H1 (cell line): Measurements from ENCODE around the gene KIF5C. TPM values are rescaled to one million over a fixed set of nuclear protein-coding genes. Genes with fewer than 3 reads are reported as not detected.

Experiments
- CTCF ChIA-PET: fragments of 300-600 bp; sonication (Branson Sonifier 250); formaldehyde crosslinking; loops from one replicate; lab custom pipeline; 2021; ENCODE audit not compliant: partially characterized antibody; lab: Charles Lee
- POLR2A ChIA-PET: fragments of 300-600 bp; sonication (Branson Sonifier 250); formaldehyde crosslinking; loops from one replicate; lab custom pipeline; 2021; ENCODE audit warnings: inconsistent platforms; ENCODE audit not compliant: partially characterized antibody; lab: Charles Lee
- DNase-seq, 2 experiments: peaks; one replicate each; pipeline versions ENCODE4 v3.0.0 to v3.0.0-alpha.2; 2010 to 2022; ENCODE audit warnings: low spot score in 2 of 2, low read depth in 1 of 2, mixed read lengths in 1 of 2
- FAIRE-seq: peaks from 2 replicates; lab custom pipeline; 2011; peaks lifted over from hg19 to GRCh38; lab: Jason Lieb, UNC
- H2AFZ ChIP-seq: 2 replicates; pipeline ENCODE4 v1.8.1; 2012; ENCODE audit warnings: low read length, inconsistent platforms
- H2AK5ac ChIP-seq: 2 replicates; pipeline ENCODE4 v1.6.1; 2013; ENCODE audit warnings: low read depth, low read length
- H2BK120ac ChIP-seq: replicated peaks from 2 replicates; pipeline ENCODE3; 2013; ENCODE audit warnings: low read depth, low read length, inconsistent platforms
- H2BK12ac ChIP-seq: 2 replicates; pipeline ENCODE4 v1.6.1; 2013; ENCODE audit warnings: low read depth, low read length
- H2BK15ac ChIP-seq: 2 replicates; pipeline ENCODE4 v1.6.1; 2013; ENCODE audit warnings: low read length
- H2BK20ac ChIP-seq: 2 replicates; pipeline ENCODE4 v1.6.1; 2013; ENCODE audit warnings: low read length
- H2BK5ac ChIP-seq: 2 replicates; pipeline ENCODE4 v1.6.1; 2013; ENCODE audit warnings: low read depth, low read length
- H3K14ac ChIP-seq: 2 replicates; pipeline ENCODE4 v1.6.1; 2013; ENCODE audit warnings: inconsistent platforms; ENCODE audit not compliant: insufficient read length
- H3K18ac ChIP-seq: 2 replicates; pipeline ENCODE4 v1.6.1; 2013; ENCODE audit warnings: low read length; ENCODE audit errors: extremely low read depth
- H3K23ac ChIP-seq: 2 replicates; pipeline ENCODE4 v1.6.1; 2013; ENCODE audit warnings: inconsistent platforms; ENCODE audit not compliant: insufficient read length
- H3K23me2 ChIP-seq: 2 replicates; pipeline ENCODE4 v1.6.1; 2013; ENCODE audit warnings: low read depth, low read length
- H3K27ac ChIP-seq: 2 replicates; pipeline ENCODE4 v1.6.1; 2011; ENCODE audit warnings: low read depth, low read length, inconsistent platforms
- H3K27me3 ChIP-seq, 4 experiments: replicated peaks in 1 of 4; 1 replicate in 1 of 4; 2 replicates in 3 of 4; pipeline versions ENCODE4 v1.6.1 to v1.8.1; 2011 to 2013; ENCODE audit warnings: low read length in 3 of 4, mild to moderate bottlenecking in 3 of 4, inconsistent platforms in 2 of 4, mixed read lengths in 2 of 4, moderate library complexity in 1 of 4; ENCODE audit not compliant: control insufficient read depth in 3 of 4, insufficient read depth in 3 of 4; ENCODE audit errors: extremely low read depth in 1 of 4
- H3K36me3 ChIP-seq, 4 experiments: 2 replicates each; pipeline versions ENCODE4 v1.6.1 to v1.8.1; 2011 to 2013; ENCODE audit warnings: mild to moderate bottlenecking in 4 of 4, low read length in 3 of 4, moderate library complexity in 2 of 4, control low read depth in 1 of 4, inconsistent platforms in 1 of 4; ENCODE audit not compliant: insufficient read depth in 4 of 4, control insufficient read depth in 2 of 4
- H3K4ac ChIP-seq: replicated peaks from 2 replicates; pipeline ENCODE3; 2013; ENCODE audit warnings: low read length, low read depth, mixed read lengths, inconsistent platforms; ENCODE audit not compliant: insufficient read length
- H3K4me1 ChIP-seq, 4 experiments: replicated peaks in 1 of 4; 1 replicate in 1 of 4; 2 replicates in 3 of 4; pipeline versions ENCODE4 v1.6.1 to v1.8.1; 2011 to 2013; ENCODE audit warnings: low read length in 3 of 4, inconsistent platforms in 2 of 4, mixed read lengths in 1 of 4; ENCODE audit not compliant: insufficient read depth in 4 of 4, control insufficient read depth in 3 of 4
- H3K4me2 ChIP-seq, 2 experiments: 2 replicates each; pipeline versions ENCODE4 v1.6.1 to v1.8.1; 2011 to 2013; ENCODE audit warnings: low read depth in 2 of 2, low read length in 2 of 2, control low read depth in 1 of 2, inconsistent platforms in 1 of 2, mild to moderate bottlenecking in 1 of 2; ENCODE audit not compliant: insufficient read depth in 1 of 2
- H3K4me3 ChIP-seq, 4 experiments: fragments of 200-600, 300-600 bp in 1 of 4; sonication (generic), shearing (Covaris generic), sonication (Bioruptor Twin) in 1 of 4; 2 replicates each; pipeline versions ENCODE4 v1.5.1 to v1.8.1; 2011 to 2016; ENCODE audit warnings: low read length in 4 of 4, low read depth in 3 of 4, control low read depth in 2 of 4, inconsistent platforms in 2 of 4, mild to moderate bottlenecking in 2 of 4, mixed read lengths in 1 of 4, moderate library complexity in 1 of 4; ENCODE audit not compliant: insufficient read depth in 2 of 4; ENCODE audit errors: extremely low read depth in 1 of 4
- H3K56ac ChIP-seq: replicated peaks from 2 replicates; pipeline ENCODE3; 2013; ENCODE audit warnings: low read depth, mild to moderate bottlenecking, mixed read lengths, low read length, inconsistent platforms; ENCODE audit not compliant: insufficient read length
- H3K79me1 ChIP-seq: 2 replicates; pipeline ENCODE4 v1.6.1; 2013; ENCODE audit warnings: low read depth, low read length, control low read depth
- H3K79me2 ChIP-seq, 2 experiments: 2 replicates each; pipeline versions ENCODE4 v1.6.1 to v1.8.1; 2012 to 2013; ENCODE audit warnings: low read length in 2 of 2, mild to moderate bottlenecking in 2 of 2, inconsistent platforms in 1 of 2; ENCODE audit not compliant: insufficient read depth in 2 of 2, control insufficient read depth in 1 of 2
- H3K9ac ChIP-seq, 4 experiments: replicated peaks in 1 of 4; 1 replicate in 1 of 4; 2 replicates in 3 of 4; pipeline versions ENCODE4 v1.6.1 to v1.8.1; 2011 to 2013; ENCODE audit warnings: low read depth in 3 of 4, low read length in 3 of 4, control low read depth in 2 of 4, mild to moderate bottlenecking in 2 of 4, moderate library complexity in 2 of 4, inconsistent platforms in 1 of 4; ENCODE audit errors: extremely low read depth in 1 of 4
- H3K9me3 ChIP-seq, 2 experiments: 2 replicates each; pipeline versions ENCODE4 v1.6.1 to v1.8.1; 2012 to 2013; ENCODE audit warnings: mild to moderate bottlenecking in 2 of 2, moderate library complexity in 2 of 2, control low read depth in 1 of 2, inconsistent platforms in 1 of 2, low read depth in 1 of 2, low read length in 1 of 2, mixed read lengths in 1 of 2; ENCODE audit not compliant: insufficient read depth in 2 of 2
- H4K20me1 ChIP-seq, 2 experiments: replicated peaks in 1 of 2; 2 replicates each; pipeline versions ENCODE3 to v1.8.1; 2011 to 2013; ENCODE audit warnings: inconsistent platforms in 2 of 2, low read length in 2 of 2, mild to moderate bottlenecking in 1 of 2; ENCODE audit not compliant: insufficient read depth in 2 of 2, control insufficient read depth in 1 of 2
- H4K5ac ChIP-seq: 2 replicates; pipeline ENCODE4 v1.6.1; 2013; ENCODE audit warnings: low read length, low read depth, mixed read lengths, inconsistent platforms; ENCODE audit not compliant: insufficient read length
- H4K8ac ChIP-seq: 2 replicates; pipeline ENCODE4 v1.8.0; 2013; ENCODE audit warnings: mild to moderate bottlenecking, moderate library complexity, low read length, inconsistent platforms; ENCODE audit not compliant: insufficient read depth; ENCODE audit errors: extremely low read depth
- H4K91ac ChIP-seq: replicated peaks from 2 replicates; pipeline ENCODE3; 2013; ENCODE audit warnings: low read length, mixed read lengths, inconsistent platforms; ENCODE audit not compliant: insufficient read length
- KDM5A ChIP-seq: fragments of 200-600 bp; IDR thresholded peaks from 2 replicates; pipeline ENCODE4 v1.7.1; 2012; ENCODE audit warnings: mild to moderate bottlenecking, low read length, inconsistent platforms, mixed read lengths
- WGBS, 2 experiments: shearing (Covaris generic) in 1 of 2; methylation state at CpG; one replicate each; pipeline versions ENCODE4 v1.1.6 to v1.1.7; 2013 to 2015; ENCODE audit warnings: low lambda C conversion rate in 2 of 2, mixed read lengths in 2 of 2, inconsistent platforms in 1 of 2, low coverage in 1 of 2, missing lambda C conversion rate in 1 of 2; ENCODE audit not compliant: insufficient replicate concordance in 2 of 2, insufficient coverage in 1 of 2, insufficient read length in 1 of 2; ENCODE audit errors: extremely low coverage in 1 of 2, missing lambda C conversion rate in 1 of 2; 5-methylcytosine and 5-hydroxymethylcytosine counted together
- polyA plus RNA-seq, 7 experiments: library from polyadenylated mRNA; depleted of rRNA in 3 of 7; stranded (reverse) in 5 of 7; unstranded in 2 of 7; fragments of >200 nt in 5 of 7; fragments of 200-250 nt in 2 of 7; gene quantifications; 1 replicate in 5 of 7; 2 replicates in 1 of 7; 4 replicates in 1 of 7; pipeline versions ENCODE4 v1.2.1 to v1.2.3, GENCODE V29; 2011 to 2013; ENCODE audit warnings: missing spikeins in 2 of 7, mixed read lengths in 2 of 7
- total RNA-seq: library from RNA; stranded (reverse); fragmentation: NEBNext Ultra II Directional; extraction: Animal tissue kit (Norgen Biotek cat#: 25700); gene quantifications from 2 replicates; pipeline ENCODE4 v1.2.1, GENCODE V29; 2021

Gene KIF5C
- total and polyA plus RNA-seq, 2 of the 8 experiments (the other 6 are each of a cell fraction or from before 2014, with no cell fraction given) = 16.3 to 66.4 TPM

- ChIA-PET POLR2A (interaction anchor here (1.1 kb wide), 1 partner anchor 13 kb away, joined by 3 read pairs; no protein-coding TSS in a partner anchor), CTCF (interaction anchor here (0.9 to 1.9 kb wide), 3 partner anchors 23 to 27 kb away, joined by 3 to 6 read pairs (median 4); partner anchors contain the start of gene LYPD6B)
- no peak overlapping the region for H3K4me2 ChIP-seq
- H3K79me1 ChIP-seq = no peaks in the 10 kb centered on the region
- H3K9me3 ChIP-seq = no peaks in the 10 kb centered on the region
- H3K9ac ChIP-seq = no peak overlapping the region
- TF ChIP-seq KDM5A = no peak
- H3K27me3 ChIP-seq = no peaks in the 10 kb centered on the region
- no peak overlapping the region for H3K27ac ChIP-seq
- no peak overlapping the region for H2AK5ac ChIP-seq
- H4K8ac ChIP-seq = no peak overlapping the region
- peaks cover 0 to 2% (median 0%) of the 10 kb centered on the region in 4 experiments; a peak in 1 of 7 replicates for H3K4me1 ChIP-seq
- no peak overlapping the region for H4K5ac ChIP-seq
- no peak overlapping the region for H3K18ac ChIP-seq
- no peak overlapping the region for H4K91ac ChIP-seq
- no peak overlapping the region for H2BK120ac ChIP-seq
- no peak overlapping the region for H2BK20ac ChIP-seq
- no peak overlapping the region for H3K4me3 ChIP-seq
- H3K4ac ChIP-seq = no peak overlapping the region
- no peak overlapping the region for H2BK12ac ChIP-seq
- no peaks in the 10 kb centered on the region for H3K79me2 ChIP-seq
- no peaks in the 10 kb centered on the region for H4K20me1 ChIP-seq
- no peak overlapping the region for H3K14ac ChIP-seq
- no peak for FAIRE-seq
- H2BK5ac ChIP-seq = no peak overlapping the region
- no peak overlapping the region for H2AFZ ChIP-seq
- no peaks in the 10 kb centered on the region for H3K36me3 ChIP-seq
- H3K23me2 ChIP-seq = no peaks in the 10 kb centered on the region; the same call in 1 of the 2 replicates
- no peak for DNase-seq
- H3K56ac ChIP-seq = no peak overlapping the region
- 83% methylated on average over 3 of the region's 3 CpGs; no CpG with 5 or more reads in 1 of the 2 experiments for WGBS, 2 experiments
- no peak overlapping the region for H3K23ac ChIP-seq
- H2BK15ac ChIP-seq = no peak overlapping the region
These were observed 189.4 kb downstream of the KIF5C start for GRCh38 chr2:149064365-149064841.
